Endodermal cell (in vitro differentiated cells): ENCODE results near the gene OSBPL5. TPM values are rescaled to one million over a fixed set of nuclear protein-coding genes. Genes with fewer than 3 reads are reported as not detected.
"Not testable (repeated sequence)": the region's sequence is repeated elsewhere in the genome, so short reads cannot be mapped to it uniquely, and the experiment has no call there.

Source experiments
- DNase-seq: peaks from one replicate; pipeline ENCODE4 v3.0.0-alpha.2; 2017
- H3K27ac ChIP-seq: 2 replicates; pipeline ENCODE4 v1.5.1; 2013; ENCODE audit warnings: mild to moderate bottlenecking, low read depth, low read length, moderate library complexity
- H3K27me3 ChIP-seq: 2 replicates; pipeline ENCODE4 v1.6.1; 2013; ENCODE audit warnings: mild to moderate bottlenecking, low read length, moderate library complexity; ENCODE audit not compliant: insufficient read depth, control insufficient read depth, poor library complexity, severe bottlenecking
- H3K36me3 ChIP-seq: 2 replicates; pipeline ENCODE4 v1.7.0; 2013; ENCODE audit warnings: mild to moderate bottlenecking, low read length, moderate library complexity; ENCODE audit not compliant: control insufficient read depth, insufficient read depth
- H3K4me1 ChIP-seq: one replicate; pipeline ENCODE4 v1.7.0; 2013; ENCODE audit warnings: low read length; ENCODE audit not compliant: control insufficient read depth, insufficient read depth
- H3K4me3 ChIP-seq: 2 replicates; pipeline ENCODE4 v1.5.1; 2013; ENCODE audit warnings: mild to moderate bottlenecking, low read length, moderate library complexity
- H3K9ac ChIP-seq: 2 replicates; pipeline ENCODE4 v1.6.1; 2013; ENCODE audit warnings: mild to moderate bottlenecking, low read length, moderate library complexity; ENCODE audit not compliant: poor library complexity, severe bottlenecking; ENCODE audit errors: extremely low read depth
- H3K9me3 ChIP-seq: 2 replicates; pipeline ENCODE4 v1.6.1; 2013; ENCODE audit warnings: mild to moderate bottlenecking, low read length, moderate library complexity; ENCODE audit not compliant: control insufficient read depth
- H3K27ac Mint-ChIP-seq: 2 replicates; pipeline ENCODE4 v1.8.0; 2020; ENCODE audit warnings: mixed read lengths
- H3K27me3 Mint-ChIP-seq: 2 replicates; pipeline ENCODE4 v1.8.0; 2021; ENCODE audit warnings: mild to moderate bottlenecking, mixed read lengths; ENCODE audit not compliant: insufficient read depth
- H3K36me3 Mint-ChIP-seq: 2 replicates; pipeline ENCODE4 v1.8.0; 2020; ENCODE audit warnings: low read depth, mixed read lengths
- H3K4me1 Mint-ChIP-seq: 2 replicates; pipeline ENCODE4 v1.8.0; 2020; ENCODE audit warnings: mixed read lengths
- H3K4me3 Mint-ChIP-seq: 2 replicates; pipeline ENCODE4 v1.8.0; 2020; ENCODE audit warnings: mild to moderate bottlenecking, moderate library complexity, mixed read lengths
- H3K9me3 Mint-ChIP-seq: 2 replicates; pipeline ENCODE4 v1.8.0; 2020; ENCODE audit warnings: mild to moderate bottlenecking, mixed read lengths
- CTCF ChIP-seq: fragments of 200-600 bp; sonication (generic); conservative IDR thresholded peaks from 2 replicates; pipeline ENCODE4 v1.5.0; 2021; ENCODE audit warnings: antibody characterized with exemption, mild to moderate bottlenecking
- WGBS, 2 experiments: methylation state at CpG; one replicate each; pipeline versions ENCODE4 v1.1.5 to v1.1.7; 2013; ENCODE audit warnings: missing lambda C conversion rate in 2 of 2, mixed read lengths in 1 of 2; ENCODE audit not compliant: insufficient coverage in 1 of 2, insufficient read length in 1 of 2; 5-methylcytosine and 5-hydroxymethylcytosine counted together
- total RNA-seq, 2 donors: library from RNA; stranded (reverse); fragmentation: NEBNext Ultra II Directional in 1 of 2; extraction: Animal tissue kit (Norgen Biotek cat#: 25700) in 1 of 2; gene quantifications; 2 replicates in 1 of 2; 3 replicates in 1 of 2; pipeline ENCODE4 v1.2.1, GENCODE V29; 2021

The OSBPL5 gene
- total RNA-seq, 2 donors from 2014 or later: 1.2 to 4.8 TPM

GRCh38 chr11:3170756-3171650 lies 5.9 kb upstream of the OSBPL5 start:
- Histone ChIP-seq H3K36me3 (no peaks in the 10 kb centered on the region), H3K4me3 (no peak overlapping the region), H3K4me1 (no peaks in the 10 kb centered on the region), H3K27ac (no peak overlapping the region), H3K27me3 (peaks cover 66% of the 10 kb centered on the region), H3K9ac (no peak overlapping the region), H3K9me3 (peaks cover 3% of the 10 kb centered on the region)
- TF ChIP-seq CTCF: no peak
- H3K27ac Mint-ChIP-seq: no peak overlapping the region
- H3K36me3 Mint-ChIP-seq: no peaks in the 10 kb centered on the region
- DNase-seq: no peak
- no peak overlapping the region for H3K4me3 Mint-ChIP-seq
- WGBS, 2 experiments: 89 to 93% methylated on average over 17 to 24 of the region's 24 CpGs
- H3K9me3 Mint-ChIP-seq: peaks cover 6% of the 10 kb centered on the region
- H3K4me1 Mint-ChIP-seq: peaks cover 2% of the 10 kb centered on the region
- H3K27me3 Mint-ChIP-seq: peaks cover 78% of the 10 kb centered on the region

GRCh38 chr11:3170044-3170755 lies 5.1 kb upstream of the OSBPL5 start:
- Histone ChIP-seq H3K27me3 (peaks cover 74% of the 10 kb centered on the region), H3K4me3 (no peak overlapping the region), H3K27ac (no peak overlapping the region), H3K36me3 (no peaks in the 10 kb centered on the region), H3K9me3 (no peaks in the 10 kb centered on the region), H3K9ac (no peak overlapping the region), H3K4me1 (no peaks in the 10 kb centered on the region)
- Mint-ChIP-seq H3K36me3 (no peaks in the 10 kb centered on the region), H3K27ac (no peak overlapping the region), H3K27me3 (peaks cover 76% of the 10 kb centered on the region), H3K4me3 (no peak overlapping the region), H3K4me1 (peaks cover 2% of the 10 kb centered on the region), H3K9me3 (no peaks in the 10 kb centered on the region)
- no peak for TF ChIP-seq CTCF
- 85 to 88% methylated on average over 12 to 18 of the region's 18 CpGs for whole genome bisulfite sequencing, 2 experiments
- DNase-seq: peak; percentile 51

- no peak overlapping the region for H3K27ac Mint-ChIP-seq
- peak; percentile 44 for TF ChIP-seq CTCF
- H3K4me3 ChIP-seq: no peak overlapping the region
- H3K36me3 ChIP-seq: no peaks in the 10 kb centered on the region
- no peaks in the 10 kb centered on the region for H3K9me3 ChIP-seq
- peaks cover 78% of the 10 kb centered on the region for H3K27me3 Mint-ChIP-seq
- peaks cover 2% of the 10 kb centered on the region for H3K4me1 Mint-ChIP-seq
- no peaks in the 10 kb centered on the region for H3K9me3 Mint-ChIP-seq
- H3K27me3 ChIP-seq: peaks cover 78% of the 10 kb centered on the region
- no peak overlapping the region for H3K9ac ChIP-seq
- no peak overlapping the region for H3K27ac ChIP-seq
- H3K4me3 Mint-ChIP-seq: no peak overlapping the region
- DNase-seq: peak; percentile 87
- no peaks in the 10 kb centered on the region for H3K36me3 Mint-ChIP-seq
- peaks cover 1% of the 10 kb centered on the region for H3K4me1 ChIP-seq
- 29 to 43% methylated on average over 19 to 31 of the region's 31 CpGs for WGBS, 2 experiments
Measured at GRCh38 chr11:3169255-3170043, 4.3 kb upstream of the OSBPL5 start.

DNA sequence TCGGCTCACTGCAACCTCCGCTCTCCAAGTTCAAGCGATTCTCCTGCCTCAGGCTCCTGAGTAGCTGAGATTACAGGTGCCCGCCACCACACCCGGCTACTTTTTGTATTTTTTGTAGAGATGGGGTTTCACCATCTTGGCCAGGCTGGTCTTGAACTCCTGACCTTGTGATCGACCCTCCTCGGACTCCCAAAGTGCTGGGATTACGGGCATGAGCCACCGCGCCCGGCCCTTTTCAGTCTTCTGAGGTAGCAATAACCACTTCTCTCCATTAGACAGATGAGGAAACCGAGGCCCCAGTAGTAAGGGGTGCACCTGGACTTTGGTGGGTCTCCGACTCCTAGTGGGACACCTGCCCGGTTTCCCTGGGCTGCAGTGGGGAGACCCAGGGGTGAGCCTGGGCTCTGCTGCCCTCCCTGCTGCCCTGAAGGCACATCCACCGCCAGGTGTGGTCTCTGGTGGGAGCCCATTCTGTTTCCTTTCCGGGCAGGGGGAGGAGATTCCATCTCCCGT lies 3.7 kb upstream of the OSBPL5 start:
- H3K4me1 ChIP-seq, H3K9ac ChIP-seq, DNase-seq, H3K4me3 Mint-ChIP-seq, H3K36me3 Mint-ChIP-seq, H3K9me3 ChIP-seq, H3K36me3 ChIP-seq, H3K27ac ChIP-seq, H3K27ac Mint-ChIP-seq, H3K4me3 ChIP-seq, H3K4me1 Mint-ChIP-seq, H3K9me3 Mint-ChIP-seq: not testable (repeated sequence)
- peaks cover 84% of the 10 kb centered on the region for H3K27me3 Mint-ChIP-seq
- WGBS, 2 experiments: 89 to 96% methylated on average over 11 to 17 of the region's 17 CpGs
- H3K27me3 ChIP-seq: peaks cover 84% of the 10 kb centered on the region
